K562 (cell line): ENCODE data around the gene MYL10. TPM values are rescaled to one million over a fixed set of nuclear protein-coding genes. Genes with fewer than 3 reads are reported as not detected.

Experiments used
- ATAC-seq: fragments of 200-7000 bp; cut with Tn5 transposase; 3 replicates; pipeline ENCODE4 v1.9.1; 2020; ENCODE audit warnings: moderate library complexity
- BruUV-seq: library from RNA; stranded (reverse); fragments of 400-500 nt; replicated peaks from 2 replicates; lab custom pipeline; 2021; lab: Mats Ljungman, UMichigan
- CTCF ChIA-PET: fragments of 300-600 bp; formaldehyde crosslinking; extraction: SDS; loops from one replicate; lab custom pipeline; 2021; ENCODE audit warnings: low intra/inter-chr PET ratio; lab: Yijun Ruan, JAX
- POLR2A ChIA-PET: fragments of 300-600, 350-650 bp; sonication (Branson Sonifier 250); formaldehyde crosslinking; extraction: SDS; loops from one replicate; lab custom pipeline; 2021; ENCODE audit warnings: antibody characterized with exemption, inconsistent platforms; lab: Yijun Ruan, JAX
- DNase-seq, 4 experiments: peaks; one replicate each; pipeline versions ENCODE4 v3.0.0 to v3.0.0-alpha.2; 2011 to 2018; ENCODE audit warnings: low spot score in 3 of 4, mixed read lengths in 3 of 4; ENCODE audit errors: extremely low read depth in 1 of 4
- FAIRE-seq: peaks from 2 replicates; lab custom pipeline; 2011; peaks lifted over from hg19 to GRCh38; lab: Jason Lieb, UNC
- H2AFZ ChIP-seq: 2 replicates; pipeline ENCODE4 v1.6.0; 2011; ENCODE audit warnings: low read depth, low read length, control low read depth, inconsistent platforms
- H3K27ac ChIP-seq: fragments of 200-600 bp; 3 replicates; pipeline ENCODE4 v1.8.0; 2011; ENCODE audit warnings: low read depth, mild to moderate bottlenecking, control low read depth, inconsistent platforms, low read length, moderate library complexity, mixed read lengths; ENCODE audit errors: extremely low read depth
- H3K27me3 ChIP-seq, 2 experiments: fragments of 300-600 bp in 1 of 2; 2 replicates in 1 of 2; 3 replicates in 1 of 2; pipeline versions ENCODE4 v1.6.0 to v1.8.0; 2011; ENCODE audit warnings: inconsistent platforms in 2 of 2, low read length in 2 of 2, mild to moderate bottlenecking in 1 of 2, mixed read lengths in 1 of 2, moderate library complexity in 1 of 2; ENCODE audit not compliant: control insufficient read depth in 2 of 2, insufficient read depth in 2 of 2
- H3K36me3 ChIP-seq: fragments of 300-600 bp; 3 replicates; pipeline ENCODE4 v1.8.0; 2011; ENCODE audit warnings: mild to moderate bottlenecking, low read length, inconsistent platforms; ENCODE audit not compliant: control insufficient read depth, insufficient read depth
- H3K4me1 ChIP-seq, 2 experiments: fragments of 200-600 bp in 1 of 2; replicated peaks in 1 of 2; 2 replicates in 1 of 2; 3 replicates in 1 of 2; pipeline versions ENCODE4 v1.5.1 to v1.8.0; 2011; ENCODE audit warnings: inconsistent platforms in 2 of 2, low read length in 2 of 2, mild to moderate bottlenecking in 1 of 2, mixed read lengths in 1 of 2, moderate library complexity in 1 of 2; ENCODE audit not compliant: control insufficient read depth in 2 of 2, insufficient read depth in 2 of 2
- H3K4me2 ChIP-seq: 2 replicates; pipeline ENCODE4 v1.6.1; 2011; ENCODE audit warnings: low read length, control low read depth, inconsistent platforms, mixed read lengths; ENCODE audit not compliant: insufficient read depth
- H3K4me3 ChIP-seq: fragments of 200-600 bp; sonication (generic), shearing (Covaris generic); 2 replicates; pipeline ENCODE4 v1.5.1; 2016; ENCODE audit warnings: control low read depth, inconsistent platforms
- H3K79me2 ChIP-seq: fragments of 200-600 bp; 3 replicates; pipeline ENCODE4 v1.8.0; 2011; ENCODE audit warnings: low read length, inconsistent platforms; ENCODE audit not compliant: control insufficient read depth, insufficient read depth
- H3K9ac ChIP-seq, 2 experiments: 2 replicates each; pipeline versions ENCODE4 v1.6.0 to v1.6.1; 2011; ENCODE audit warnings: low read depth in 2 of 2, low read length in 2 of 2, control low read depth in 1 of 2, inconsistent platforms in 1 of 2, mild to moderate bottlenecking in 1 of 2, mixed read lengths in 1 of 2; ENCODE audit not compliant: insufficient read depth in 1 of 2
- H3K9me1 ChIP-seq: one replicate; pipeline ENCODE4 v1.6.0; 2011; ENCODE audit warnings: inconsistent platforms, mild to moderate bottlenecking, low read length, moderate library complexity; ENCODE audit not compliant: control insufficient read depth, insufficient read depth
- H3K9me3 ChIP-seq: replicated peaks from 2 replicates; pipeline ENCODE4 v1.5.1; 2011; ENCODE audit warnings: low read depth, low read length, inconsistent platforms; ENCODE audit not compliant: control insufficient read depth, insufficient read depth
- H4K20me1 ChIP-seq: replicated peaks from 2 replicates; pipeline ENCODE4 v1.6.1; 2011; ENCODE audit warnings: low read length, inconsistent platforms, mixed read lengths; ENCODE audit not compliant: control insufficient read depth, insufficient read depth
- ARID2 ChIP-seq: fragments of 450-650 bp; IDR thresholded peaks from 2 replicates; pipeline ENCODE4 v1.6.1; 2017; ENCODE audit warnings: antibody characterized with exemption, mild to moderate bottlenecking
- ASH1L ChIP-seq: fragments of 450-650 bp; IDR thresholded peaks from 2 replicates; pipeline ENCODE4 v1.6.1; 2018; ENCODE audit warnings: borderline replicate concordance, mild to moderate bottlenecking, low read depth; ENCODE audit not compliant: partially characterized antibody
- ATF6 ChIP-seq: sonication (generic); formaldehyde crosslinking; IDR thresholded peaks from 2 replicates; pipeline ENCODE4 v1.4.0; 2020; ENCODE audit warnings: mild to moderate bottlenecking, missing genetic modification reagents
- DACH1 ChIP-seq: fragments of 450-650 bp; IDR thresholded peaks from 2 replicates; pipeline ENCODE4 v1.6.1; 2018; ENCODE audit not compliant: partially characterized antibody
- TCF15 ChIP-seq: fragments of 250-450 bp; sonication (Bioruptor Pico); IDR thresholded peaks from 2 replicates; pipeline ENCODE4 v1.8.0; 2022; ENCODE audit warnings: moderate library complexity, mild to moderate bottlenecking, inconsistent platforms
- WGBS: fragments of 100-300 bp; shearing (Covaris generic); methylation state at CpG from one replicate; pipeline ENCODE4 v1.1.6; 2016; ENCODE audit warnings: low coverage, mixed read lengths; ENCODE audit not compliant: insufficient coverage; ENCODE audit errors: missing lambda C conversion rate; 5-methylcytosine and 5-hydroxymethylcytosine counted together
- in situ Hi-C: fragments of 300-500 bp; cut with MboI; formaldehyde crosslinking; loops from 4 replicates; pipeline ENCODE4 v1.15.0; 2018; ENCODE audit warnings: inconsistent platforms, mixed read lengths
- intact Hi-C: fragments of 100-400 bp; cut with micrococcal nuclease; formaldehyde crosslinking; loops from 2 replicates; pipeline ENCODE4 v1.14.2; 2022
- polyA plus RNA-seq, 8 experiments: library from polyadenylated mRNA; depleted of rRNA in 4 of 8; stranded (reverse) in 5 of 8; unstranded in 3 of 8; fragments of >200 nt; fragmentation: Nextera tagmentation in 2 of 8; fragmentation: Illumina TruSeq in 1 of 8; extraction: Ambion mirVana in 2 of 8; extraction: Trizol in 1 of 8; gene quantifications; 2 replicates each; pipeline versions ENCODE4 v1.2.1 to v1.2.3, GENCODE V29; 2011 to 2014; ENCODE audit warnings: inconsistent platforms in 1 of 8, missing spikeins in 1 of 8
- total RNA-seq, 7 experiments: library from RNA; depleted of rRNA in 6 of 7; stranded (reverse); fragments of >200 nt in 6 of 7; fragmentation: Illumina TruSeq in 2 of 7; extraction: Trizol in 2 of 7; gene quantifications; 2 replicates each; pipeline versions ENCODE4 v1.2.1 to v1.2.3, GENCODE V29; 2011 to 2021; ENCODE audit warnings: low replicate concordance in 1 of 7

MYL10 gene
- total and polyA plus RNA-seq, 9 of the 15 experiments (the other 6 are each of a cell fraction or from before 2014, with no cell fraction given), result not detected

GRCh38 chr7:101626069-101626671 lies 2.9 kb downstream of the MYL10 start:
- in situ Hi-C loops, result no loop called here
- TF ChIP-seq ARID2 (no peak), TCF15 (CRISPR knock-in tag) (no peak), ASH1L (no peak), DACH1 (no peak), ATF6 (CRISPR knock-in tag) (no peak)
- Histone ChIP-seq H3K27ac (no peak overlapping the region), H3K79me2 (no peaks in the 10 kb centered on the region), H3K9ac (no peak overlapping the region), H2AFZ (no peak overlapping the region), H3K4me2 (no peak overlapping the region), H3K36me3 (no peaks in the 10 kb centered on the region), H3K4me1 (peaks cover 0 to 15% of the 10 kb centered on the region in 2 experiments; a peak in 1 of 5 replicates), H3K9me1 (no peaks in the 10 kb centered on the region), H3K4me3 (no peak overlapping the region), H4K20me1 (peaks cover 14% of the 10 kb centered on the region; the same call in 1 of the 2 replicates), H3K27me3 (peaks cover 28 to 69% of the 10 kb centered on the region in 2 experiments), H3K9me3 (no peaks in the 10 kb centered on the region)
- no peak for FAIRE-seq
- ChIA-PET CTCF (no interaction called here), POLR2A (no interaction called here)
- intact Hi-C loops, result no loop called here
- no peak for ATAC-seq
- 2% methylated on average over 15 of the region's 15 CpGs for WGBS
- DNase-seq, result no peak
- BruUV-seq, result no TSS peak
